ENCODE data around the gene FAM171A1.

- TF ChIP-seq CTCF (IDR thresholded peaks at IDR 0.05) (no peak), POLR2AphosphoS5 (IDR thresholded peaks at IDR 0.05) (no peak)
Measured at GRCh38 chr10:15251791-15252380, 119.2 kb downstream of the FAM171A1 start.
